GM23338 (cell line): ENCODE measurements around the gene CCNY.
"Not testable (repeated sequence)": the region's sequence is repeated elsewhere in the genome, so short reads cannot be mapped to it uniquely, and the experiment has no call there.

Source experiments
- CREB1 ChIP-seq: fragments of 250-450 bp; sonication (Bioruptor Pico); IDR thresholded peaks from 2 replicates; pipeline ENCODE4 v1.5.0; 2020; ENCODE audit warnings: low read depth, mild to moderate bottlenecking, moderate library complexity
- EZH2 ChIP-seq: fragments of 200-600 bp; sonication (generic); IDR thresholded peaks from one replicate; pipeline ENCODE4 v1.8.0; 2017; ENCODE audit warnings: antibody characterized with exemption, mild to moderate bottlenecking, low read depth; ENCODE audit not compliant: unreplicated experiment
- EZH2phosphoT487 ChIP-seq: fragments of 200-600 bp; sonication (generic); IDR thresholded peaks from one replicate; pipeline ENCODE4 v1.8.1; 2018; ENCODE audit warnings: antibody characterized with exemption; ENCODE audit not compliant: unreplicated experiment
- NANOG ChIP-seq: IDR thresholded peaks from 2 replicates; pipeline ENCODE4 v1.6.1; 2016; ENCODE audit warnings: antibody characterized with exemption, borderline replicate concordance
- POLR2AphosphoS5 ChIP-seq: IDR thresholded peaks from 2 replicates; pipeline ENCODE4 v1.6.1; 2016; ENCODE audit warnings: antibody characterized with exemption, low read depth
- STAT1 ChIP-seq: IDR thresholded peaks from one replicate; pipeline ENCODE4 v1.6.1; 2016; ENCODE audit warnings: antibody characterized with exemption; ENCODE audit not compliant: unreplicated experiment
- ZNF114 ChIP-seq: fragments of 250-450 bp; sonication (Bioruptor Pico); IDR thresholded peaks from 2 replicates; pipeline ENCODE4 v1.5.0; 2020; ENCODE audit warnings: mild to moderate bottlenecking, moderate library complexity
- TF ChIP-seq, protein P1 (sequence below), 2 experiments: fragments of 200-600 bp in 1 of 2; sonication (generic) in 1 of 2; conservative IDR thresholded peaks; 2 replicates each; pipeline versions ENCODE4 v1.5.1 to v1.6.1; 2016 to 2017; ENCODE audit warnings: antibody characterized with exemption in 2 of 2, low read depth in 2 of 2, mild to moderate bottlenecking in 2 of 2, moderate library complexity in 1 of 2
- TF ChIP-seq, protein P2 (sequence below): IDR thresholded peaks from 2 replicates; pipeline ENCODE4 v1.6.1; 2016; ENCODE audit warnings: antibody characterized with exemption
- TF ChIP-seq, protein P3 (sequence below): IDR thresholded peaks from one replicate; pipeline ENCODE4 v1.6.1; 2018; ENCODE audit warnings: antibody characterized with exemption; ENCODE audit not compliant: unreplicated experiment
- TF ChIP-seq, protein P4 (sequence below): fragments of 250-450 bp; sonication (Bioruptor Pico); IDR thresholded peaks from 2 replicates; pipeline ENCODE4 v1.5.0; 2020; ENCODE audit warnings: mild to moderate bottlenecking, moderate library complexity

DNA sequence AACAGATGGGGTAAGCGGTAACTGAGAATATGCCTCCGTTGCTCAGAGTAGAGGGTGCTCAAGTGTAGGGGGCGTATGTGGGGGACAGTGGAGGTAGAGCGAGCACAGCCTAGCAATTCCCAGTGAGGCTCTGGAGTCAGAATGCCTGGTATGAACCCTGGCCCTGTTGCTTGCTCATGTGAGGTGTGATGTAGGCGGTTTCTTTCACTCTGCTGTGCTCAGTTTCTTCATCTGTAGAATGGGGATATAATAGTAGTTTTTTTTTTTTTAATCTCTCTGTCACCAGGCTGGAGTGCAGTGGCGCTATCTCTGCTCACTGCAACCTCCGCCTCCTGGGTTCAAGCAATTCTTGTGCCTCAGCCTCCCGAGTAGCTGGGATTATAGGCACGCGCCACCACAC, 82.3 kb downstream of the CCNY start:
- TF ChIP-seq, protein P1, sequence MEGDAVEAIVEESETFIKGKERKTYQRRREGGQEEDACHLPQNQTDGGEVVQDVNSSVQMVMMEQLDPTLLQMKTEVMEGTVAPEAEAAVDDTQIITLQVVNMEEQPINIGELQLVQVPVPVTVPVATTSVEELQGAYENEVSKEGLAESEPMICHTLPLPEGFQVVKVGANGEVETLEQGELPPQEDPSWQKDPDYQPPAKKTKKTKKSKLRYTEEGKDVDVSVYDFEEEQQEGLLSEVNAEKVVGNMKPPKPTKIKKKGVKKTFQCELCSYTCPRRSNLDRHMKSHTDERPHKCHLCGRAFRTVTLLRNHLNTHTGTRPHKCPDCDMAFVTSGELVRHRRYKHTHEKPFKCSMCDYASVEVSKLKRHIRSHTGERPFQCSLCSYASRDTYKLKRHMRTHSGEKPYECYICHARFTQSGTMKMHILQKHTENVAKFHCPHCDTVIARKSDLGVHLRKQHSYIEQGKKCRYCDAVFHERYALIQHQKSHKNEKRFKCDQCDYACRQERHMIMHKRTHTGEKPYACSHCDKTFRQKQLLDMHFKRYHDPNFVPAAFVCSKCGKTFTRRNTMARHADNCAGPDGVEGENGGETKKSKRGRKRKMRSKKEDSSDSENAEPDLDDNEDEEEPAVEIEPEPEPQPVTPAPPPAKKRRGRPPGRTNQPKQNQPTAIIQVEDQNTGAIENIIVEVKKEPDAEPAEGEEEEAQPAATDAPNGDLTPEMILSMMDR (conservative IDR thresholded peaks at IDR 0.05; ENCODE audit: low read depth in 2 of 2) = not testable (repeated sequence)
- TF ChIP-seq EZH2; EZH2phosphoT487; POLR2AphosphoS5; CREB1 (CRISPR knock-in tag); ZNF114; NANOG; STAT1: not testable (repeated sequence)
- TF ChIP-seq, protein P2, sequence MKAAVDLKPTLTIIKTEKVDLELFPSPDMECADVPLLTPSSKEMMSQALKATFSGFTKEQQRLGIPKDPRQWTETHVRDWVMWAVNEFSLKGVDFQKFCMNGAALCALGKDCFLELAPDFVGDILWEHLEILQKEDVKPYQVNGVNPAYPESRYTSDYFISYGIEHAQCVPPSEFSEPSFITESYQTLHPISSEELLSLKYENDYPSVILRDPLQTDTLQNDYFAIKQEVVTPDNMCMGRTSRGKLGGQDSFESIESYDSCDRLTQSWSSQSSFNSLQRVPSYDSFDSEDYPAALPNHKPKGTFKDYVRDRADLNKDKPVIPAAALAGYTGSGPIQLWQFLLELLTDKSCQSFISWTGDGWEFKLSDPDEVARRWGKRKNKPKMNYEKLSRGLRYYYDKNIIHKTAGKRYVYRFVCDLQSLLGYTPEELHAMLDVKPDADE = not testable (repeated sequence)
- TF ChIP-seq, protein P3, sequence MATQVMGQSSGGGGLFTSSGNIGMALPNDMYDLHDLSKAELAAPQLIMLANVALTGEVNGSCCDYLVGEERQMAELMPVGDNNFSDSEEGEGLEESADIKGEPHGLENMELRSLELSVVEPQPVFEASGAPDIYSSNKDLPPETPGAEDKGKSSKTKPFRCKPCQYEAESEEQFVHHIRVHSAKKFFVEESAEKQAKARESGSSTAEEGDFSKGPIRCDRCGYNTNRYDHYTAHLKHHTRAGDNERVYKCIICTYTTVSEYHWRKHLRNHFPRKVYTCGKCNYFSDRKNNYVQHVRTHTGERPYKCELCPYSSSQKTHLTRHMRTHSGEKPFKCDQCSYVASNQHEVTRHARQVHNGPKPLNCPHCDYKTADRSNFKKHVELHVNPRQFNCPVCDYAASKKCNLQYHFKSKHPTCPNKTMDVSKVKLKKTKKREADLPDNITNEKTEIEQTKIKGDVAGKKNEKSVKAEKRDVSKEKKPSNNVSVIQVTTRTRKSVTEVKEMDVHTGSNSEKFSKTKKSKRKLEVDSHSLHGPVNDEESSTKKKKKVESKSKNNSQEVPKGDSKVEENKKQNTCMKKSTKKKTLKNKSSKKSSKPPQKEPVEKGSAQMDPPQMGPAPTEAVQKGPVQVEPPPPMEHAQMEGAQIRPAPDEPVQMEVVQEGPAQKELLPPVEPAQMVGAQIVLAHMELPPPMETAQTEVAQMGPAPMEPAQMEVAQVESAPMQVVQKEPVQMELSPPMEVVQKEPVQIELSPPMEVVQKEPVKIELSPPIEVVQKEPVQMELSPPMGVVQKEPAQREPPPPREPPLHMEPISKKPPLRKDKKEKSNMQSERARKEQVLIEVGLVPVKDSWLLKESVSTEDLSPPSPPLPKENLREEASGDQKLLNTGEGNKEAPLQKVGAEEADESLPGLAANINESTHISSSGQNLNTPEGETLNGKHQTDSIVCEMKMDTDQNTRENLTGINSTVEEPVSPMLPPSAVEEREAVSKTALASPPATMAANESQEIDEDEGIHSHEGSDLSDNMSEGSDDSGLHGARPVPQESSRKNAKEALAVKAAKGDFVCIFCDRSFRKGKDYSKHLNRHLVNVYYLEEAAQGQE = not testable (repeated sequence)
- TF ChIP-seq, protein P4, sequence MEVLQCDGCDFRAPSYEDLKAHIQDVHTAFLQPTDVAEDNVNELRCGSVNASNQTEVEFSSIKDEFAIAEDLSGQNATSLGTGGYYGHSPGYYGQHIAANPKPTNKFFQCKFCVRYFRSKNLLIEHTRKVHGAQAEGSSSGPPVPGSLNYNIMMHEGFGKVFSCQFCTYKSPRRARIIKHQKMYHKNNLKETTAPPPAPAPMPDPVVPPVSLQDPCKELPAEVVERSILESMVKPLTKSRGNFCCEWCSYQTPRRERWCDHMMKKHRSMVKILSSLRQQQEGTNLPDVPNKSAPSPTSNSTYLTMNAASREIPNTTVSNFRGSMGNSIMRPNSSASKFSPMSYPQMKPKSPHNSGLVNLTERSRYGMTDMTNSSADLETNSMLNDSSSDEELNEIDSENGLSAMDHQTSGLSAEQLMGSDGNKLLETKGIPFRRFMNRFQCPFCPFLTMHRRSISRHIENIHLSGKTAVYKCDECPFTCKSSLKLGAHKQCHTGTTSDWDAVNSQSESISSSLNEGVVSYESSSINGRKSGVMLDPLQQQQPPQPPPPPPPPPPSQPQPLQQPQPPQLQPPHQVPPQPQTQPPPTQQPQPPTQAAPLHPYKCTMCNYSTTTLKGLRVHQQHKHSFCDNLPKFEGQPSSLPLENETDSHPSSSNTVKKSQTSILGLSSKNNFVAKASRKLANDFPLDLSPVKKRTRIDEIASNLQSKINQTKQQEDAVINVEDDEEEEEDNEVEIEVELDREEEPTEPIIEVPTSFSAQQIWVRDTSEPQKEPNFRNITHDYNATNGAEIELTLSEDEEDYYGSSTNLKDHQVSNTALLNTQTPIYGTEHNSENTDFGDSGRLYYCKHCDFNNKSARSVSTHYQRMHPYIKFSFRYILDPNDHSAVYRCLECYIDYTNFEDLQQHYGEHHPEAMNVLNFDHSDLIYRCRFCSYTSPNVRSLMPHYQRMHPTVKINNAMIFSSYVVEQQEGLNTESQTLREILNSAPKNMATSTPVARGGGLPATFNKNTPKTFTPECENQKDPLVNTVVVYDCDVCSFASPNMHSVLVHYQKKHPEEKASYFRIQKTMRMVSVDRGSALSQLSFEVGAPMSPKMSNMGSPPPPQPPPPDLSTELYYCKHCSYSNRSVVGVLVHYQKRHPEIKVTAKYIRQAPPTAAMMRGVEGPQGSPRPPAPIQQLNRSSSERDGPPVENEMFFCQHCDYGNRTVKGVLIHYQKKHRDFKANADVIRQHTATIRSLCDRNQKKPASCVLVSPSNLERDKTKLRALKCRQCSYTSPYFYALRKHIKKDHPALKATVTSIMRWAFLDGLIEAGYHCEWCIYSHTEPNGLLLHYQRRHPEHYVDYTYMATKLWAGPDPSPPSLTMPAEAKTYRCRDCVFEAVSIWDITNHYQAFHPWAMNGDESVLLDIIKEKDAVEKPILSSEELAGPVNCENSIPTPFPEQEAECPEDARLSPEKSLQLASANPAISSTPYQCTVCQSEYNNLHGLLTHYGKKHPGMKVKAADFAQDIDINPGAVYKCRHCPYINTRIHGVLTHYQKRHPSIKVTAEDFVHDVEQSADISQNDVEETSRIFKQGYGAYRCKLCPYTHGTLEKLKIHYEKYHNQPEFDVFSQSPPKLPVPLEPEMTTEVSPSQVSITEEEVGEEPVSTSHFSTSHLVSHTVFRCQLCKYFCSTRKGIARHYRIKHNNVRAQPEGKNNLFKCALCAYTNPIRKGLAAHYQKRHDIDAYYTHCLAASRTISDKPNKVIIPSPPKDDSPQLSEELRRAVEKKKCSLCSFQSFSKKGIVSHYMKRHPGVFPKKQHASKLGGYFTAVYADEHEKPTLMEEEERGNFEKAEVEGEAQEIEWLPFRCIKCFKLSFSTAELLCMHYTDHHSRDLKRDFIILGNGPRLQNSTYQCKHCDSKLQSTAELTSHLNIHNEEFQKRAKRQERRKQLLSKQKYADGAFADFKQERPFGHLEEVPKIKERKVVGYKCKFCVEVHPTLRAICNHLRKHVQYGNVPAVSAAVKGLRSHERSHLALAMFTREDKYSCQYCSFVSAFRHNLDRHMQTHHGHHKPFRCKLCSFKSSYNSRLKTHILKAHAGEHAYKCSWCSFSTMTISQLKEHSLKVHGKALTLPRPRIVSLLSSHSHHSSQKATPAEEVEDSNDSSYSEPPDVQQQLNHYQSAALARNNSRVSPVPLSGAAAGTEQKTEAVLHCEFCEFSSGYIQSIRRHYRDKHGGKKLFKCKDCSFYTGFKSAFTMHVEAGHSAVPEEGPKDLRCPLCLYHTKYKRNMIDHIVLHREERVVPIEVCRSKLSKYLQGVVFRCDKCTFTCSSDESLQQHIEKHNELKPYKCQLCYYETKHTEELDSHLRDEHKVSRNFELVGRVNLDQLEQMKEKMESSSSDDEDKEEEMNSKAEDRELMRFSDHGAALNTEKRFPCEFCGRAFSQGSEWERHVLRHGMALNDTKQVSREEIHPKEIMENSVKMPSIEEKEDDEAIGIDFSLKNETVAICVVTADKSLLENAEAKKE = not testable (repeated sequence)
